Neural crest cell (in vitro differentiated cells): ENCODE results near the gene PCOLCE2. TPM values are rescaled to one million over a fixed set of nuclear protein-coding genes. Genes with fewer than 3 reads are reported as not detected.

ENCODE experiments used
- DNase-seq: peaks from one replicate; pipeline ENCODE4 v3.0.0; 2021; ENCODE audit warnings: low read depth, mixed read lengths, low spot score
- H3K27ac Mint-ChIP-seq: one replicate; pipeline ENCODE4 v1.8.0; 2021; ENCODE audit warnings: mild to moderate bottlenecking, mixed read lengths; ENCODE audit not compliant: unreplicated experiment
- H3K27me3 Mint-ChIP-seq: 2 replicates; pipeline ENCODE4 v1.8.0; 2021; ENCODE audit warnings: low read depth, mild to moderate bottlenecking, mixed read lengths
- H3K36me3 Mint-ChIP-seq: 2 replicates; pipeline ENCODE4 v1.8.0; 2021; ENCODE audit warnings: low read depth, mild to moderate bottlenecking, mixed read lengths
- H3K4me1 Mint-ChIP-seq: 2 replicates; pipeline ENCODE4 v1.8.0; 2021; ENCODE audit warnings: mixed read lengths
- H3K4me3 Mint-ChIP-seq: one replicate; pipeline ENCODE4 v1.8.0; 2021; ENCODE audit warnings: mild to moderate bottlenecking, mixed read lengths
- H3K9me3 Mint-ChIP-seq: 2 replicates; pipeline ENCODE4 v1.8.0; 2021; ENCODE audit warnings: mixed read lengths
- CTCF ChIP-seq: fragments of 200-600 bp; sonication (generic); conservative IDR thresholded peaks from 2 replicates; pipeline ENCODE4 v1.5.0; 2021; ENCODE audit warnings: antibody characterized with exemption, mild to moderate bottlenecking
- total RNA-seq: library from RNA; stranded (reverse); gene quantifications from 2 replicates; pipeline ENCODE4 v1.2.1, GENCODE V29; 2021

The PCOLCE2 gene
- total RNA-seq, 1 donor from 2014 or later = 4.9 TPM

GRCh38 chr3:142853270-142854168 lies 35.4 kb downstream of the PCOLCE2 start:
- TF ChIP-seq CTCF = no peak
- H3K36me3 Mint-ChIP-seq = no peaks in the 10 kb centered on the region

GRCh38 chr3:142852009-142852408 lies 36.9 kb downstream of the PCOLCE2 start:
- no peaks in the 10 kb centered on the region for H3K36me3 Mint-ChIP-seq
- no peak for DNase-seq
- H3K27ac Mint-ChIP-seq = no peak overlapping the region
- H3K4me3 Mint-ChIP-seq = no peak overlapping the region
- no peaks in the 10 kb centered on the region for H3K4me1 Mint-ChIP-seq
- no peaks in the 10 kb centered on the region for H3K27me3 Mint-ChIP-seq
- no peaks in the 10 kb centered on the region for H3K9me3 Mint-ChIP-seq
- no peak for TF ChIP-seq CTCF

More at GRCh38 chr3:142853270-142854168, 35.4 kb downstream of the PCOLCE2 start:
- Mint-ChIP-seq H3K9me3 (no peaks in the 10 kb centered on the region), H3K27ac (no peak overlapping the region), H3K27me3 (no peaks in the 10 kb centered on the region), H3K4me1 (no peaks in the 10 kb centered on the region), H3K4me3 (no peak overlapping the region)
- no peak for DNase-seq

- Mint-ChIP-seq H3K4me1 (no peaks in the 10 kb centered on the region), H3K9me3 (no peaks in the 10 kb centered on the region), H3K36me3 (no peaks in the 10 kb centered on the region), H3K27ac (no peak overlapping the region), H3K27me3 (no peaks in the 10 kb centered on the region), H3K4me3 (no peak overlapping the region)
- no peak for TF ChIP-seq CTCF
- DNase-seq = no peak
Measured at GRCh38 chr3:142850395-142851023, 38.4 kb downstream of the PCOLCE2 start.

GRCh38 chr3:142849148-142849547 lies 39.7 kb downstream of the PCOLCE2 start:
- no peaks in the 10 kb centered on the region for H3K27me3 Mint-ChIP-seq
- no peaks in the 10 kb centered on the region for H3K4me1 Mint-ChIP-seq
- no peak for DNase-seq
- no peaks in the 10 kb centered on the region for H3K9me3 Mint-ChIP-seq
- H3K36me3 Mint-ChIP-seq = no peaks in the 10 kb centered on the region
- TF ChIP-seq CTCF = no peak
- H3K27ac Mint-ChIP-seq = no peak overlapping the region
- no peak overlapping the region for H3K4me3 Mint-ChIP-seq

GRCh38 chr3:142846779-142847577 lies 41.9 kb downstream of the PCOLCE2 start:
- no peaks in the 10 kb centered on the region for H3K4me1 Mint-ChIP-seq
- H3K36me3 Mint-ChIP-seq = no peaks in the 10 kb centered on the region
- no peak overlapping the region for H3K27ac Mint-ChIP-seq
- H3K4me3 Mint-ChIP-seq = no peak overlapping the region
- no peaks in the 10 kb centered on the region for H3K27me3 Mint-ChIP-seq
- no peak for TF ChIP-seq CTCF
- DNase-seq = no peak
- H3K9me3 Mint-ChIP-seq = no peaks in the 10 kb centered on the region
